Esophagus squamous epithelium (tissue), 5 donors: ENCODE data around the gene NT5DC1. TPM values are rescaled to one million over a fixed set of nuclear protein-coding genes. Genes with fewer than 3 reads are reported as not detected.

Experiments used
- DNase-seq: peaks from one replicate; lab custom pipeline; 2025; lab: John Stamatoyannopoulos, UW
- H3K27ac ChIP-seq, 4 donors: fragments of 200-600 bp; sonication (generic); one replicate each; pipeline ENCODE4 v1.5.1; 2016 to 2019; ENCODE audit warnings: mild to moderate bottlenecking in 1 of 4
- H3K27me3 ChIP-seq, 4 donors: fragments of 200-600 bp; sonication (generic); 1 replicate in 3 of 4; 2 replicates in 1 of 4; pipeline versions ENCODE4 v1.5.1 to v1.6.0; 2017 to 2021; ENCODE audit warnings: antibody characterized with exemption in 1 of 4
- H3K36me3 ChIP-seq, 3 donors: fragments of 200-600 bp; sonication (generic); one replicate each; pipeline ENCODE4 v1.5.1; 2016 to 2019
- H3K4me1 ChIP-seq, 3 donors: fragments of 200-600 bp; sonication (generic); one replicate each; pipeline ENCODE4 v1.5.1; 2017 to 2019
- H3K4me3 ChIP-seq, 4 donors: fragments of 200-600 bp; sonication (generic); 1 replicate in 3 of 4; 2 replicates in 1 of 4; pipeline ENCODE4 v1.5.1; 2016 to 2019; ENCODE audit warnings: mild to moderate bottlenecking in 2 of 4, moderate library complexity in 1 of 4
- H3K9me3 ChIP-seq, 3 donors: fragments of 200-600 bp; sonication (generic); one replicate each; pipeline ENCODE4 v1.5.1; 2016 to 2019
- POLR2A ChIP-seq, 4 donors: fragments of 450-650 bp; IDR thresholded peaks; one replicate each; pipeline ENCODE4 v1.6.1; 2017; ENCODE audit warnings: antibody characterized with exemption in 4 of 4, mild to moderate bottlenecking in 4 of 4, moderate library complexity in 3 of 4
- WGBS, 2 donors: methylation state at CpG; one replicate each; pipeline ENCODE4 v1.1.5; 2018; 5-methylcytosine and 5-hydroxymethylcytosine counted together
- intact Hi-C: fragments of 100-400 bp; cut with DNase I; formaldehyde crosslinking; loops from one replicate; pipeline ENCODE4 v1.15.0; 2022
- total RNA-seq, 4 donors: library from RNA; depleted of rRNA; stranded (reverse); fragments of >200 nt; gene quantifications; one replicate each; pipeline ENCODE4 v1.1.0, GENCODE V29; 2016
- TF ChIP-seq, protein P1 (sequence below), 6 experiments: fragments of 450-650 bp in 4 of 6; fragments of 200-600 bp in 2 of 6; sonication (generic) in 2 of 6; IDR thresholded peaks; one replicate each; pipeline ENCODE4 v1.5.1; 2016 to 2019; ENCODE audit warnings: antibody characterized with exemption in 6 of 6, mild to moderate bottlenecking in 4 of 6, moderate library complexity in 4 of 6
- donor health status: DM: yes; HTN: yes; CAD: no.

The NT5DC1 gene
- total RNA-seq, 4 donors from 2014 or later = 6.3 to 11.7 (median 8.3) TPM

DNA sequence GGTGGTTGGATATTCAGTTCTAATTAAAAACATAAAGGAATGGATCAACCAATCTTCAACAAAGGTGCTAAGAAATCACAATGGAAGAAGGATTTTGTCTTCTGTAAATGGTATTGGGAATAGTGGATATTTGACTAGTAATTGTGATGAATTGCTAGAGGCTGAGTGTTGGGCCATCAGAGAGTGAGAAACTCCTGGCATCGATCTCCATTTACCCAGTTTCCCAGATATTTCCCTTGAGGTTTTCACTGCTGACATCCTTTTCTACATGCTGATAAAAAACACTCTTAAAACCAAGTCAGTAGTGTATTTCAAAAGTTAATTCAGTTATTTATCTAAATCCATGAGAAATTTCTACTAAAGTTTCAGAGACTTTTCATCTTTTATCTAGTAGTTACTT, 65.7 kb downstream of the NT5DC1 start:
- H3K36me3 ChIP-seq = no peaks in the 10 kb centered on the region
- H3K27ac ChIP-seq = no peak overlapping the region
- no peak for TF ChIP-seq POLR2A (IDR thresholded peaks at IDR 0.05)
- TF ChIP-seq, protein P1, sequence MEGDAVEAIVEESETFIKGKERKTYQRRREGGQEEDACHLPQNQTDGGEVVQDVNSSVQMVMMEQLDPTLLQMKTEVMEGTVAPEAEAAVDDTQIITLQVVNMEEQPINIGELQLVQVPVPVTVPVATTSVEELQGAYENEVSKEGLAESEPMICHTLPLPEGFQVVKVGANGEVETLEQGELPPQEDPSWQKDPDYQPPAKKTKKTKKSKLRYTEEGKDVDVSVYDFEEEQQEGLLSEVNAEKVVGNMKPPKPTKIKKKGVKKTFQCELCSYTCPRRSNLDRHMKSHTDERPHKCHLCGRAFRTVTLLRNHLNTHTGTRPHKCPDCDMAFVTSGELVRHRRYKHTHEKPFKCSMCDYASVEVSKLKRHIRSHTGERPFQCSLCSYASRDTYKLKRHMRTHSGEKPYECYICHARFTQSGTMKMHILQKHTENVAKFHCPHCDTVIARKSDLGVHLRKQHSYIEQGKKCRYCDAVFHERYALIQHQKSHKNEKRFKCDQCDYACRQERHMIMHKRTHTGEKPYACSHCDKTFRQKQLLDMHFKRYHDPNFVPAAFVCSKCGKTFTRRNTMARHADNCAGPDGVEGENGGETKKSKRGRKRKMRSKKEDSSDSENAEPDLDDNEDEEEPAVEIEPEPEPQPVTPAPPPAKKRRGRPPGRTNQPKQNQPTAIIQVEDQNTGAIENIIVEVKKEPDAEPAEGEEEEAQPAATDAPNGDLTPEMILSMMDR (IDR thresholded peaks at IDR 0.05) = no peak
- H3K27me3 ChIP-seq = no peaks in the 10 kb centered on the region
- no peaks in the 10 kb centered on the region for H3K9me3 ChIP-seq
- intact Hi-C loops = no loop called here
- H3K4me1 ChIP-seq = no peaks in the 10 kb centered on the region
- 86 to 92% methylated on average over 1 of the region's 1 CpG for WGBS, 2 donors
- H3K4me3 ChIP-seq = no peak overlapping the region
- no peak for DNase-seq

DNA sequence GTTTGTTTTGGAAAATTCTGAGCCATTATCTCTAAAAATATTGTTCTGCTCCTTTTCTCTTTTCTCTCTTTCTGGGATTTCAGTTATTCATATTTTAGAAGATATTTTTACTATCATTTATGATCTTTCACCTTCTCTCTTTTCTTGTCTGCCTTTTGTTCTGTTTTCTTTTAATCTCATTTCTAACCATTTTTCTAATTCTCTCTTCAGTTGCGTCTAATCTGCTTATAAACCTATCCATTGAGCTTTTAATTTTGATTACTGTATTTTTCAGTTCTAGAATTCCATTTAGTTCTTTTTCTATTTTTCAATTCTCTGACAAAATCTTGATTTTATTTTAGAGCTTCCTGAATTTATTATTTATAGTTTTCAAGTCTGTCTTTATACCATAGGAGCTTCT, 67.5 kb downstream of the NT5DC1 start:
- WGBS, 2 donors = 92 to 100% methylated on average over 1 of the region's 1 CpG
- no peaks in the 10 kb centered on the region for H3K27me3 ChIP-seq
- no peak overlapping the region for H3K4me3 ChIP-seq
- no peak for DNase-seq
- no peaks in the 10 kb centered on the region for H3K36me3 ChIP-seq
- intact Hi-C loops = no loop called here
- no peak overlapping the region for H3K27ac ChIP-seq
- no peaks in the 10 kb centered on the region for H3K4me1 ChIP-seq
- TF ChIP-seq POLR2A (IDR thresholded peaks at IDR 0.05) = no peak
- TF ChIP-seq, protein P1 (IDR thresholded peaks at IDR 0.05) = no peak
- no peaks in the 10 kb centered on the region for H3K9me3 ChIP-seq

DNA sequence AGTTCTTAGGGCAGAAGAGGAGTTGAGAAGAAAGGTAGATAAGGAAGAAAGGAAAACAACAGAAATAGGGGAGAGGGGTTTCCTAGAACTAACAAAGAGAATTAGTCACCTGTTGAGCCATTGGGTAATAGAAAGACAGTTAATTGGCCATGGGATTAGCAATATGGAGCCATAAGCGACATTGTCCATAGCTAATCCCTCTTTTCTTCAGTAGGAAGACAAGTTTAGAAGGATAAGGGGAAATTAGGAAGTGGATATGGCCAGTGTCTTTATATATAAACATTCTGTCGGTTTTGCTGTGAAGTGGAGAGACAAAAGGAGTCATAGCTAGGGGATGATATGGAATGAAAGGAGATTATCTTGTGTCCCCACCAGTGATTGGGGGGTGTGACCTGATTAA, 69.2 kb downstream of the NT5DC1 start:
- WGBS, 2 donors = 91 to 93% methylated on average over 2 of the region's 2 CpGs
- TF ChIP-seq POLR2A (IDR thresholded peaks at IDR 0.05) = no peak
- TF ChIP-seq, protein P1 (IDR thresholded peaks at IDR 0.05) = no peak
- intact Hi-C loops = no loop called here

DNA sequence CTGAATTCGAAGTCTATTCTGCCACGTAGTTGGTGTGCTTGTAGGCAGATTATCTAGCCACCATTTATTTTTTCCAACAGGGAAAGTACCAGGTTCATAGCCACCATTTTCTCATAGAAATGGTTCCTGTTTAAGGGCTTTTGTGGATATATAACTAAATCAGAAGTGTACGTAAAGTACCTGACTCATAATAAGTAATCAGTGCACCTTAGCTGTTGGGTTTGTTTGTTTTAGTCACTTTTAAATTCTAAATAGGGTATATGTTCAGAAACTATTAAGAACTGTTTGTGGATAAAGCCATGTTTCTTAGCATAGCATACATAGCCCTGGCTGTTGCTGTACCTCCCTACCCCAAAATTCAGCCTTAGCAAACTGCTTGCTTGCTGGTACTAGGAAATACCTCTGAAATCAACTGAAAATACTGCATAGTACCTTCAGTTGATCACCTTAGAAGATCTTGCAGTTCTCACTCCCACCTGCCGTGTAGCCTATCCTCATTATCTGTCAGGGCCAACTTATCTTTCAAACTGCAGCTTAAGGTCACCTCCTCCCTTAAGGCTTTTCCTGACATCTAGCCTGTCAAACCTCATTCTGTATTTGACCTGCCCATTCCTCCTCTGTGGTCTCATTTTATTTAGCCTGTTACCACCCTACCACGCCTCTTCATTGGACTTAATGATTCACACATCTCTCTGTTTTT, 69.9 kb downstream of the NT5DC1 start:
- 77 to 85% methylated on average over 5 of the region's 5 CpGs for WGBS, 2 donors
- Histone ChIP-seq H3K4me1 (no peaks in the 10 kb centered on the region), H3K27me3 (no peaks in the 10 kb centered on the region), H3K4me3 (no peak overlapping the region), H3K9me3 (peaks cover 0 to 4% (median 4%) of the 10 kb centered on the region in 3 donors), H3K27ac (no peak overlapping the region), H3K36me3 (peaks cover 0 to 17% (median 0%) of the 10 kb centered on the region in 3 donors)
- intact Hi-C loops = no loop called here
- no peak for DNase-seq
- no peak for TF ChIP-seq POLR2A (IDR thresholded peaks at IDR 0.05)
- TF ChIP-seq, protein P1 (IDR thresholded peaks at IDR 0.05) = no peak

More for the DNA sequence above, 69.2 kb downstream of the NT5DC1 start:
- no peak for DNase-seq
- Histone ChIP-seq H3K36me3 (peaks cover 0 to 15% (median 0%) of the 10 kb centered on the region in 3 donors), H3K27ac (no peak overlapping the region), H3K9me3 (peaks cover 0 to 1% (median 0%) of the 10 kb centered on the region in 3 donors), H3K4me1 (no peaks in the 10 kb centered on the region), H3K4me3 (no peak overlapping the region), H3K27me3 (no peaks in the 10 kb centered on the region)

GRCh38 chr6:116173928-116174327, 73.3 kb downstream of the NT5DC1 start:
- TF ChIP-seq POLR2A (IDR thresholded peaks at IDR 0.05) = no peak
- TF ChIP-seq, protein P1 (IDR thresholded peaks at IDR 0.05) = no peak
- Histone ChIP-seq H3K4me1 (no peaks in the 10 kb centered on the region), H3K36me3 (peaks cover 0 to 17% (median 0%) of the 10 kb centered on the region in 3 donors), H3K9me3 (peaks cover 0 to 4% (median 4%) of the 10 kb centered on the region in 3 donors), H3K4me3 (no peak overlapping the region), H3K27ac (no peak overlapping the region), H3K27me3 (no peaks in the 10 kb centered on the region)
- WGBS, 2 donors = 65 to 67% methylated on average over 3 of the region's 3 CpGs
- intact Hi-C loops = no loop called here
- DNase-seq = no peak
